ENCODE data around the gene ABI3. TPM values are rescaled to one million over a fixed set of nuclear protein-coding genes. Genes with fewer than 3 reads are reported as not detected.

ABI3 gene
- total RNA-seq, 1 experiment from 2014 or later = not detected

DNA sequence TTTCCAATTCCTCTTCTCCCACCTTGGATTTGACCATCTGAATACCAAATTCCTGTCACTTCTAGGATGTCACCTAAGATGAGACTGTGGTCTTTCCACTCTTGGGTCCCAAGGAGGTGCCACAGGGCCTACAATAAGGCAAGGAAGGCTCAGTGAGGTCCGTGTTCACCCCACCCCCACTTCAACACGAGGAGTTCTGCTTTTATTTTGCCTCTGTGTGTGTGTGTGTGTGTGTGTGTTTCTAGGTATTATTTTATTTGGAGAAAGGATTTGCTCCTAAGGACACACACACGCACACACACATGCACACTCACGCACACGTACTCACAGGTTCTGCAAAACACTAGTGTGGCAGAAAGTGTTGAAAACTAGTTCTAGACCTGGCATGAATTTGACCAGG is 44.6 kb downstream of the ABI3 start:
- Mint-ChIP-seq H3K4me3 (ENCODE audit: unreplicated experiment) (no peak overlapping the region), H3K4me1 (ENCODE audit: insufficient read depth, unreplicated experiment) (no peaks in the 10 kb centered on the region), H3K27ac (ENCODE audit: low read depth, unreplicated experiment) (no peak overlapping the region), H3K9me3 (ENCODE audit: unreplicated experiment) (no peaks in the 10 kb centered on the region), H3K27me3 (ENCODE audit: insufficient read depth, unreplicated experiment) (no peaks in the 10 kb centered on the region), H3K36me3 (ENCODE audit: insufficient read depth, unreplicated experiment) (no peaks in the 10 kb centered on the region)
- intact Hi-C loops (cut with micrococcal nuclease) = no loop called here
- CTCF ChIA-PET = no interaction called here
- DNase-seq (ENCODE audit: unreplicated experiment) = no peak
- TF ChIP-seq, protein P1, sequence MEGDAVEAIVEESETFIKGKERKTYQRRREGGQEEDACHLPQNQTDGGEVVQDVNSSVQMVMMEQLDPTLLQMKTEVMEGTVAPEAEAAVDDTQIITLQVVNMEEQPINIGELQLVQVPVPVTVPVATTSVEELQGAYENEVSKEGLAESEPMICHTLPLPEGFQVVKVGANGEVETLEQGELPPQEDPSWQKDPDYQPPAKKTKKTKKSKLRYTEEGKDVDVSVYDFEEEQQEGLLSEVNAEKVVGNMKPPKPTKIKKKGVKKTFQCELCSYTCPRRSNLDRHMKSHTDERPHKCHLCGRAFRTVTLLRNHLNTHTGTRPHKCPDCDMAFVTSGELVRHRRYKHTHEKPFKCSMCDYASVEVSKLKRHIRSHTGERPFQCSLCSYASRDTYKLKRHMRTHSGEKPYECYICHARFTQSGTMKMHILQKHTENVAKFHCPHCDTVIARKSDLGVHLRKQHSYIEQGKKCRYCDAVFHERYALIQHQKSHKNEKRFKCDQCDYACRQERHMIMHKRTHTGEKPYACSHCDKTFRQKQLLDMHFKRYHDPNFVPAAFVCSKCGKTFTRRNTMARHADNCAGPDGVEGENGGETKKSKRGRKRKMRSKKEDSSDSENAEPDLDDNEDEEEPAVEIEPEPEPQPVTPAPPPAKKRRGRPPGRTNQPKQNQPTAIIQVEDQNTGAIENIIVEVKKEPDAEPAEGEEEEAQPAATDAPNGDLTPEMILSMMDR (IDR thresholded peaks at IDR 0.05; ENCODE audit: unreplicated experiment) = no peak
- no TSS peak for BruUV-seq (replicated peaks)
- POLR2A ChIA-PET = no interaction called here

DNA sequence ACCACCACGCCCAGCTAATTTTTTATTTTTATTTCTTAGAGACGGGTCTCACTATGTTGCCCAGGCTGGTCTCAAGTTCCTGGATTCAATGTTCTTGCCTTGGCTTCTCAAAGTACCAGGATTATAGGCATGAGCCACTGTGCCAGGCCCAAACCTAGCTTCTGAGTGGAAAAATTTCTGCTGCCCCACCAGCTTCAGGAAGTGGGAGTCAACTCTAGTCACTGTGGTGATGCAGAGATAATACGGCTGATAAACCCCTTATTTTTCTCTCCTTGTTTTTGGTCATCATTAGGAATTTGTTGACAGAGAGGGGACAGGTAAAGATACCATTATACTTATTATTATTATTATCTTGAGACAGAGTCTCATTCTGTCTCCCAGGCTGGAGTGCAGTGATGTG is 47.9 kb downstream of the ABI3 start:
- H3K27ac Mint-ChIP-seq (ENCODE audit: low read depth, unreplicated experiment) = no peak overlapping the region
- H3K36me3 Mint-ChIP-seq (ENCODE audit: insufficient read depth, unreplicated experiment) = no peaks in the 10 kb centered on the region
- no TSS peak for BruUV-seq (replicated peaks)
- POLR2A ChIA-PET = interaction anchor here (0.5 to 0.6 kb wide), 2 partner anchors 418 to 456 kb away, joined by 3 read pairs; no protein-coding TSS in a partner anchor
- no peak for DNase-seq (ENCODE audit: unreplicated experiment)
- TF ChIP-seq, protein P1 (IDR thresholded peaks at IDR 0.05; ENCODE audit: unreplicated experiment) = no peak
- H3K4me1 Mint-ChIP-seq (ENCODE audit: insufficient read depth, unreplicated experiment) = peaks cover 4% of the 10 kb centered on the region
- no peaks in the 10 kb centered on the region for H3K27me3 Mint-ChIP-seq (ENCODE audit: insufficient read depth, unreplicated experiment)
- CTCF ChIA-PET = no interaction called here
- intact Hi-C loops (cut with micrococcal nuclease) = no loop called here
- no peaks in the 10 kb centered on the region for H3K9me3 Mint-ChIP-seq (ENCODE audit: unreplicated experiment)
- no peak overlapping the region for H3K4me3 Mint-ChIP-seq (ENCODE audit: unreplicated experiment)

DNA sequence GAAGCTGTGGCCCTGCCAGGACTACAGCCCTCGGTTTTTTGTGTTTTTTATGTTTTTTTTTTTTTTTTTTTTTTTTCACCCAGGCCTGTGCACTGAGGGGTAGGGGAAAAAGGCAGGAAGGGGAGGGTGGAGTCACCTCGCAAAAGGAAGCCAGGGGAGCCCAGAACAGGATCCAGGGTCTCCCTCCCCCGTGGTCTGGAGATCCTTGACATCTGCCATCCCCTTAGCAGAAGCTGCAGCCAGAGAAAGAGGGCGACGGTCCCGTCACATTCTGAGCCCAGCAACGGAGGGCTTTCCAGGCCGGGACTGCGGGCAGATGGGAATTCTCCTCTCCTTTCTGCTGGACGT is 49.1 kb downstream of the ABI3 start:
- peaks cover 6% of the 10 kb centered on the region for H3K4me1 Mint-ChIP-seq (ENCODE audit: insufficient read depth, unreplicated experiment)
- H3K27me3 Mint-ChIP-seq (ENCODE audit: insufficient read depth, unreplicated experiment) = no peaks in the 10 kb centered on the region
- TF ChIP-seq, protein P1 (IDR thresholded peaks at IDR 0.05; ENCODE audit: unreplicated experiment) = no peak
- H3K9me3 Mint-ChIP-seq (ENCODE audit: unreplicated experiment) = no peaks in the 10 kb centered on the region
- no peaks in the 10 kb centered on the region for H3K36me3 Mint-ChIP-seq (ENCODE audit: insufficient read depth, unreplicated experiment)
- ChIA-PET CTCF (interaction anchor here (0.6 kb wide), 1 partner anchor 638 kb away, joined by 3 read pairs; no protein-coding TSS in a partner anchor), POLR2A (no interaction called here)
- intact Hi-C loops (cut with micrococcal nuclease) = no loop called here
- BruUV-seq (replicated peaks) = no TSS peak
- peak overlapping the region; percentile 67 for H3K4me3 Mint-ChIP-seq (ENCODE audit: unreplicated experiment)
- no peak for DNase-seq (ENCODE audit: unreplicated experiment)
- H3K27ac Mint-ChIP-seq (ENCODE audit: low read depth, unreplicated experiment) = no peak overlapping the region

GRCh38 chr17:49260011-49260816 is 49.7 kb downstream of the ABI3 start:
- ChIA-PET POLR2A (no interaction called here), CTCF (interaction anchor here (0.6 kb wide), 2 partner anchors 639 to 809 kb away, joined by 3 to 4 read pairs; no protein-coding TSS in a partner anchor)
- intact Hi-C loops (cut with micrococcal nuclease) = no loop called here
- H3K27me3 Mint-ChIP-seq (ENCODE audit: insufficient read depth, unreplicated experiment) = no peaks in the 10 kb centered on the region
- peaks cover 12% of the 10 kb centered on the region for H3K4me1 Mint-ChIP-seq (ENCODE audit: insufficient read depth, unreplicated experiment)
- H3K9me3 Mint-ChIP-seq (ENCODE audit: unreplicated experiment) = no peaks in the 10 kb centered on the region
- DNase-seq (ENCODE audit: unreplicated experiment) = peak; percentile 82
- BruUV-seq (replicated peaks) = no TSS peak
- TF ChIP-seq, protein P1 (IDR thresholded peaks at IDR 0.05; ENCODE audit: unreplicated experiment) = no peak
- H3K36me3 Mint-ChIP-seq (ENCODE audit: insufficient read depth, unreplicated experiment) = peaks cover 2% of the 10 kb centered on the region
- peak overlapping the region; percentile 12 for H3K27ac Mint-ChIP-seq (ENCODE audit: low read depth, unreplicated experiment)
- H3K4me3 Mint-ChIP-seq (ENCODE audit: unreplicated experiment) = peak overlapping the region; percentile 67

Measured in MCF 10A (cell line).